LNCAP (cell line): ENCODE data around the gene RAB3D.

ENCODE experiments used
- CTCF ChIP-seq: fragments of 450-650 bp; IDR thresholded peaks from 2 replicates; pipeline ENCODE4 v1.5.1; 2017; ENCODE audit warnings: mild to moderate bottlenecking

RAB3D gene

GRCh38 chr19:11339254-11340098 is at the start of gene RAB3D:
Gene RAB3D, minus strand, starts transcription at chr19:11339657. Its CDS starts 2,258 bp downstream, at chr19:11337399.
- no peak for TF ChIP-seq CTCF

GRCh38 chr19:11387162-11388034 is 47.9 kb upstream of the RAB3D start:
- TF ChIP-seq CTCF, result no peak

- no peak for TF ChIP-seq CTCF
These were observed 45.3 kb upstream of the RAB3D start for GRCh38 chr19:11384778-11385129.

- no peak for TF ChIP-seq CTCF
These were observed 44.2 kb upstream of the RAB3D start for GRCh38 chr19:11383706-11384048.

- TF ChIP-seq CTCF, result peak; percentile 43
These were observed 43.6 kb upstream of the RAB3D start for GRCh38 chr19:11382898-11383705.

- TF ChIP-seq CTCF, result peak; percentile 90
These were observed 41.4 kb upstream of the RAB3D start for GRCh38 chr19:11380653-11381537.
